Endothelial cell of umbilical vein (primary cell): ENCODE data around the gene ANKMY2. TPM values are rescaled to one million over a fixed set of nuclear protein-coding genes. Genes with fewer than 3 reads are reported as not detected.

Source experiments
- BruUV-seq: library from RNA; stranded (reverse); fragments of 400-500 nt; replicated peaks from 2 replicates; lab custom pipeline; 2021; lab: Mats Ljungman, UMichigan
- CTCF ChIA-PET: fragments of 300-600, 350-600 bp; sonication (Branson Sonifier 250); formaldehyde crosslinking; loops from one replicate; lab custom pipeline; 2021; ENCODE audit warnings: antibody characterized with exemption, inconsistent platforms; lab: Charles Lee
- POLR2A ChIA-PET: fragments of 300-600, 350-600 bp; sonication (Branson Sonifier 250); formaldehyde crosslinking; loops from one replicate; lab custom pipeline; 2021; ENCODE audit warnings: antibody characterized with exemption, inconsistent platforms; lab: Charles Lee
- DNase-seq: peaks from one replicate; pipeline ENCODE4 v3.0.0-alpha.2; 2011; ENCODE audit warnings: low read depth, low spot score
- FAIRE-seq: peaks from 2 replicates; lab custom pipeline; 2011; peaks lifted over from hg19 to GRCh38; lab: Jason Lieb, UNC
- H2AFZ ChIP-seq: 2 replicates; pipeline ENCODE4 v1.6.0; 2012; ENCODE audit warnings: low read depth, low read length, control low read depth, inconsistent platforms
- H3K27ac ChIP-seq: 2 replicates; pipeline ENCODE4 v1.5.1; 2011; ENCODE audit warnings: low read depth, mild to moderate bottlenecking, control low read depth, low read length, moderate library complexity; ENCODE audit not compliant: insufficient read depth
- H3K27me3 ChIP-seq, 2 experiments: 2 replicates each; pipeline versions ENCODE4 v1.6.0 to v1.6.1; 2011; ENCODE audit warnings: low read length in 2 of 2, mixed read lengths in 1 of 2; ENCODE audit not compliant: control insufficient read depth in 2 of 2, insufficient read depth in 2 of 2
- H3K36me3 ChIP-seq, 2 experiments: 2 replicates in 1 of 2; 3 replicates in 1 of 2; pipeline ENCODE4 v1.5.1; 2011; ENCODE audit warnings: low read length in 2 of 2, mild to moderate bottlenecking in 1 of 2, moderate library complexity in 1 of 2; ENCODE audit not compliant: control insufficient read depth in 2 of 2, insufficient read depth in 2 of 2; ENCODE audit errors: extremely low read depth in 1 of 2
- H3K4me1 ChIP-seq: 3 replicates; pipeline ENCODE4 v1.5.1; 2011; ENCODE audit warnings: mild to moderate bottlenecking, low read length; ENCODE audit not compliant: control insufficient read depth, insufficient read depth; ENCODE audit errors: extremely low read depth
- H3K4me2 ChIP-seq: 2 replicates; pipeline ENCODE4 v1.6.1; 2011; ENCODE audit warnings: low read length, control low read depth, mixed read lengths; ENCODE audit not compliant: insufficient read depth
- H3K4me3 ChIP-seq, 3 experiments: fragments of 200-600 bp in 1 of 3; sonication (generic), shearing (Covaris generic) in 1 of 3; replicated peaks in 1 of 3; 2 replicates each; pipeline ENCODE4 v1.5.1; 2011 to 2016; ENCODE audit warnings: control low read depth in 3 of 3, low read length in 3 of 3, mild to moderate bottlenecking in 2 of 3, inconsistent platforms in 1 of 3, low read depth in 1 of 3, moderate library complexity in 1 of 3; ENCODE audit not compliant: insufficient read depth in 1 of 3
- H3K79me2 ChIP-seq: 2 replicates; pipeline ENCODE4 v1.6.0; 2012; ENCODE audit warnings: low read length, inconsistent platforms; ENCODE audit not compliant: control insufficient read depth, insufficient read depth
- H3K9ac ChIP-seq: replicated peaks from 2 replicates; pipeline ENCODE3; 2011; ENCODE audit warnings: low read length, control low read depth; ENCODE audit not compliant: insufficient read depth; ENCODE audit errors: extremely low read depth
- H3K9me1 ChIP-seq: replicated peaks from 3 replicates; pipeline ENCODE4 v1.6.0; 2011; ENCODE audit warnings: mild to moderate bottlenecking, low read length; ENCODE audit not compliant: control insufficient read depth, insufficient read depth; ENCODE audit errors: extremely low read depth
- H3K9me3 ChIP-seq: replicated peaks from 2 replicates; pipeline ENCODE4 v1.5.1; 2012; ENCODE audit warnings: low read length, inconsistent platforms; ENCODE audit not compliant: control insufficient read depth, insufficient read depth
- H4K20me1 ChIP-seq: replicated peaks from 2 replicates; pipeline ENCODE3; 2011; ENCODE audit warnings: mild to moderate bottlenecking, low read length; ENCODE audit not compliant: control insufficient read depth, insufficient read depth; ENCODE audit errors: extremely low read depth
- EZH2 ChIP-seq: IDR thresholded peaks from 2 replicates; pipeline ENCODE4 v1.6.1; 2012; ENCODE audit warnings: borderline replicate concordance, low read depth, mild to moderate bottlenecking, moderate library complexity, low read length, inconsistent platforms; ENCODE audit not compliant: severe bottlenecking
- FOS ChIP-seq: IDR thresholded peaks from 2 replicates; pipeline ENCODE4 v1.6.1; 2011; ENCODE audit warnings: mild to moderate bottlenecking, low read length, moderate library complexity, borderline replicate concordance; ENCODE audit not compliant: insufficient read depth
- GATA2 ChIP-seq: IDR thresholded peaks from 2 replicates; pipeline ENCODE4 v1.7.0; 2011; ENCODE audit warnings: low read depth, mild to moderate bottlenecking, moderate library complexity, mixed read lengths, low read length; ENCODE audit not compliant: insufficient read length, insufficient read depth
- JUN ChIP-seq: IDR thresholded peaks from 2 replicates; pipeline ENCODE4 v1.6.1; 2011; ENCODE audit warnings: borderline replicate concordance, low read depth; ENCODE audit not compliant: insufficient read length, insufficient read depth
- MYC ChIP-seq: IDR thresholded peaks from one replicate; pipeline ENCODE4 v1.6.1; 2011; ENCODE audit warnings: mild to moderate bottlenecking, low read depth, low read length
- POLR2A ChIP-seq: IDR thresholded peaks from 2 replicates; pipeline ENCODE4 v1.6.1; 2012; ENCODE audit warnings: low read depth, mild to moderate bottlenecking, control low read depth, low read length
- POLR2AphosphoS5 ChIP-seq: IDR thresholded peaks from 2 replicates; pipeline ENCODE4 v1.6.1; 2012; ENCODE audit warnings: low read depth, mild to moderate bottlenecking, control low read depth, low read length, moderate library complexity; ENCODE audit not compliant: insufficient read depth
- dilution Hi-C: fragments of 300-500 bp; cut with MboI; formaldehyde crosslinking; loops from one replicate; pipeline ENCODE4 v1.15.0; 2019; ENCODE audit warnings: low sequenced_read_pairs; ENCODE audit not compliant: extremely low pct_ligation_motif_present
- intact Hi-C: fragments of 100-400 bp; cut with micrococcal nuclease; formaldehyde crosslinking; loops from one replicate; pipeline ENCODE4 v1.10.0; 2022
- polyA plus RNA-seq, 4 experiments: library from polyadenylated mRNA; depleted of rRNA in 3 of 4; stranded (reverse) in 3 of 4; unstranded in 1 of 4; fragments of >200 nt; gene quantifications; 2 replicates each; pipeline versions ENCODE4 v1.2.1 to v1.2.3, GENCODE V29; 2011 to 2012; ENCODE audit warnings: missing spikeins in 1 of 4
- total RNA-seq: library from RNA; stranded (reverse); gene quantifications from 2 replicates; pipeline ENCODE4 v1.2.3, GENCODE V29; 2021
- TF ChIP-seq, protein P1 (sequence below): IDR thresholded peaks from 2 replicates; pipeline ENCODE4 v1.6.1; 2011; ENCODE audit not compliant: insufficient read depth, insufficient read length
- TF ChIP-seq, protein P2 (sequence below), 2 donors: IDR thresholded peaks; 1 replicate in 1 of 2; 2 replicates in 1 of 2; pipeline ENCODE4 v1.5.1; 2011; ENCODE audit warnings: low read length in 2 of 2, mild to moderate bottlenecking in 2 of 2, moderate library complexity in 2 of 2, control low read depth in 1 of 2, inconsistent platforms in 1 of 2, low read depth in 1 of 2; ENCODE audit not compliant: insufficient read depth in 1 of 2; ENCODE audit errors: extremely low read depth in 1 of 2

ANKMY2 gene
- total and polyA plus RNA-seq, 2 donors (not counting 3 experiments of a cell fraction or from before 2014, with no cell fraction given): 7.7 to 11.6 TPM

DNA sequence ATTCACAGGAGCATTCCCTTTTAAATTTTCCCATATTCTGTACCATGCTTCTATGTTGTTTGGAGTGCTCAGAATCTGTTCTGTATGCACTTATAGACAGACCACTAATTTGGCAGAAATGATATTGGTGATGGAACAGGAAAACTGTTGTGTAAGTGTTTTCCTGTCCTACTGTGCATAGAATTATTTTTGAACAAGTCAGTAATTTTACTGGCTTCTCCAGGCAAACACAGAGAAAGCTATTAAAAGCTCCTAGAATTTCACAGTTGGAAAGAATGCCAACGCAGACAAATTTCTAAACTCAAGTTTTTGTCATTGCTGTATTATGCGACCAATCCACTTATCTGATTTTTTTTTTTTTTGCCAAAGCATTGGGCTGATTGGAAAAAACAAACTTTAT lies 55.7 kb downstream of the ANKMY2 start:
- no peak for FAIRE-seq
- DNase-seq: no peak
- H3K4me3 ChIP-seq: no peak overlapping the region
- ChIA-PET CTCF (interaction anchor here (1.0 kb wide), 1 partner anchor 8 kb away, joined by 3 read pairs; no protein-coding TSS in a partner anchor), POLR2A (no interaction called here)
- H3K27ac ChIP-seq: no peak overlapping the region
- H3K4me2 ChIP-seq: no peak overlapping the region
- peaks cover 2% of the 10 kb centered on the region for H3K4me1 ChIP-seq
- dilution Hi-C loops: no loop called here
- TF ChIP-seq EZH2: no peak
- no peaks in the 10 kb centered on the region for H3K9me3 ChIP-seq
- no peaks in the 10 kb centered on the region for H3K9me1 ChIP-seq
- no peaks in the 10 kb centered on the region for H3K36me3 ChIP-seq
- intact Hi-C loops: no loop called here
- no peaks in the 10 kb centered on the region for H3K79me2 ChIP-seq
- H3K27me3 ChIP-seq: no peaks in the 10 kb centered on the region
- H3K9ac ChIP-seq: no peak overlapping the region
- no TSS peak for BruUV-seq
- no peak overlapping the region for H2AFZ ChIP-seq
- H4K20me1 ChIP-seq: no peaks in the 10 kb centered on the region

DNA sequence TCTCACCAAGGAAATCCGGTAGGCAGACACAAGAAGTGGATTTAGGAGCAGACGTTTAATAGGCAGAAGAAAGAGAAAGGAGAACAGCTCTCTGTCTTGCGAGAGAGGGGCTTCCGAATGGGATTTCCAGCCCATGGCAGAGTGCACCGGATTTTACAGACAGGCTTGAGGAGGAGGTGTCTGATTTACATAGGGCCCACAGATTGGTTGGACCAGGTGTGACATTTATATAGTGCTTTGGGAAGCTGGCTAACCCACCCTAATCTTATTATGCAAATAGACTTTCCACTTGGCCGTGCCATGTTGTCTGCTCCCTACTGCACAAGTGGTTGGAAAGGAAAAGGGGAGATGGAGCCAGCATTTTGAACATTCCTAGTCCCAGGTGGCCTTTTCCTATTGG lies 57.8 kb downstream of the ANKMY2 start:
- Histone ChIP-seq H3K79me2 (no peaks in the 10 kb centered on the region), H3K4me3 (no peak overlapping the region), H3K27ac (no peak overlapping the region), H2AFZ (no peak overlapping the region), H3K9ac (no peak overlapping the region), H3K27me3 (no peaks in the 10 kb centered on the region), H3K36me3 (no peaks in the 10 kb centered on the region), H3K9me3 (no peaks in the 10 kb centered on the region), H3K4me2 (no peak overlapping the region), H3K9me1 (no peaks in the 10 kb centered on the region), H4K20me1 (no peaks in the 10 kb centered on the region), H3K4me1 (peaks cover 2% of the 10 kb centered on the region)
- ChIA-PET CTCF (interaction anchor here (1.2 to 2.2 kb wide), 2 partner anchors 11 to 23 kb away, joined by 3 to 7 read pairs; no protein-coding TSS in a partner anchor), POLR2A (no interaction called here)
- no TSS peak for BruUV-seq
- dilution Hi-C loops (no loop called here), intact Hi-C loops (no loop called here)
- TF ChIP-seq FOS (no peak), POLR2A (no peak), EZH2 (no peak), JUN (no peak), GATA2 (no peak), MYC (no peak), POLR2AphosphoS5 (no peak)
- TF ChIP-seq, protein P1, sequence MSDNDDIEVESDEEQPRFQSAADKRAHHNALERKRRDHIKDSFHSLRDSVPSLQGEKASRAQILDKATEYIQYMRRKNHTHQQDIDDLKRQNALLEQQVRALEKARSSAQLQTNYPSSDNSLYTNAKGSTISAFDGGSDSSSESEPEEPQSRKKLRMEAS: no peak
- TF ChIP-seq, protein P2, sequence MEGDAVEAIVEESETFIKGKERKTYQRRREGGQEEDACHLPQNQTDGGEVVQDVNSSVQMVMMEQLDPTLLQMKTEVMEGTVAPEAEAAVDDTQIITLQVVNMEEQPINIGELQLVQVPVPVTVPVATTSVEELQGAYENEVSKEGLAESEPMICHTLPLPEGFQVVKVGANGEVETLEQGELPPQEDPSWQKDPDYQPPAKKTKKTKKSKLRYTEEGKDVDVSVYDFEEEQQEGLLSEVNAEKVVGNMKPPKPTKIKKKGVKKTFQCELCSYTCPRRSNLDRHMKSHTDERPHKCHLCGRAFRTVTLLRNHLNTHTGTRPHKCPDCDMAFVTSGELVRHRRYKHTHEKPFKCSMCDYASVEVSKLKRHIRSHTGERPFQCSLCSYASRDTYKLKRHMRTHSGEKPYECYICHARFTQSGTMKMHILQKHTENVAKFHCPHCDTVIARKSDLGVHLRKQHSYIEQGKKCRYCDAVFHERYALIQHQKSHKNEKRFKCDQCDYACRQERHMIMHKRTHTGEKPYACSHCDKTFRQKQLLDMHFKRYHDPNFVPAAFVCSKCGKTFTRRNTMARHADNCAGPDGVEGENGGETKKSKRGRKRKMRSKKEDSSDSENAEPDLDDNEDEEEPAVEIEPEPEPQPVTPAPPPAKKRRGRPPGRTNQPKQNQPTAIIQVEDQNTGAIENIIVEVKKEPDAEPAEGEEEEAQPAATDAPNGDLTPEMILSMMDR (IDR thresholded peaks at IDR 0.05; ENCODE audit: extremely low read depth in 1 of 2, insufficient read depth in 1 of 2, low read depth in 1 of 2, low read length in 2 of 2): no peak
- FAIRE-seq: no peak
- no peak for DNase-seq
